ENCODE measurements around the gene MEIS2.

DNA sequence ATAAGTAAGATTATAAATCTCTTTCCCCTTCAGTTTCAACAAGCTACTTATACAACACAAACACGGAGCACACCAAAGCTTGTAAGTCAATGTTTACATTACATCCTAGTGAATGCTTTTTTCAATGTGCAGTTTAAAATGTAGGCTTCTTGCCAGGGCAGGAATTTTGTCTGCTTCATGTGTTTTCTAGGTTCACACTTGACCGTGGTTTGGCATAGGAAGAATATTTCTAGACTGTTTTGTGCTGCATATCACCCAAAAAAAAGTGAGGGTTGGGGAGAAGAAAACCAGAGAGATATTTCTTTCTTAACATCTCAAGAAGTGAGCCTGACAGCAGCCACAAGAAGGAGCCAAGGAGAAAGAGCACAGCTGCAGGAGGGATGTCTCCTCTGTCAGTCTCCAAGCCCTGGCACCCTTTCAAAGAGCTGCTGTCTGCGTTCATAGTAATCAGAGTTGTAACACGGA lies 255.8 kb downstream of the MEIS2 start:
- TF ChIP-seq POLR2A (IDR thresholded peaks at IDR 0.05; ENCODE audit: low read depth, low read length), result no peak
- TF ChIP-seq TAF1 (IDR thresholded peaks at IDR 0.05; ENCODE audit: low read depth, low read length), result no peak
- TF ChIP-seq POLR2AphosphoS5 (IDR thresholded peaks at IDR 0.05; ENCODE audit: low read depth, low read length), result no peak
- no peak for TF ChIP-seq SPI1 (IDR thresholded peaks at IDR 0.05; ENCODE audit: low read depth, low read length)
- TF ChIP-seq POU2F2 (IDR thresholded peaks at IDR 0.05; ENCODE audit: low read depth, low read length), result no peak
